NCI-H774 (cell line): ENCODE results near the gene ADGRG3.
"Not testable (repeated sequence)": the region's sequence is repeated elsewhere in the genome, so short reads cannot be mapped to it uniquely, and the experiment has no call there.

ENCODE experiments used
- DNase-seq: peaks from one replicate; lab custom pipeline; 2025; lab: John Stamatoyannopoulos, UW

ADGRG3 gene

GRCh38 chr16:57663917-57664661, 4.0 kb upstream of the ADGRG3 start:
- no peak for DNase-seq

- no peak for DNase-seq
These were observed 3.5 kb upstream of the ADGRG3 start for GRCh38 chr16:57664662-57665025.

DNA sequence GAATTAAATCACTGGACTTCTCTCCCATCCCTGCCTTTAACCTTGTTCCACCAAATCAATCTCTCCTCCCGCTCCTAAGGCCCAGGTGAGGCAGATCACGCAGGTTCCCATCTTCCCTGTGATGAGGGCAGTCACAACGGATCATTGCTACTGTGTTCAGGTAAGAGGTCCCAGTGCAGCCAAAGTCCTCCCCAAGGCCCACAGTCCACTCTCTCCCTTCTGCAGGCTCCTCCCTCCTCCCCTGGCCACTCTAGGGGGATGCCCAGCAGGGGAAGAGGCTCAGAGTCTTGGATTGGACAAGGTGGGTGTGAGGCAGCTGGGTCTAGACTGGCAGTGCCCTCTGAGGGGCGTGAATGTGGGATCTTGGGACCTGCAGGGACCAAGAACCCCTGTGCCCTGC, 2.6 kb upstream of the ADGRG3 start:
- no peak for DNase-seq

GRCh38 chr16:57666353-57667047, 1.6 kb upstream of the ADGRG3 start:
- DNase-seq = no peak

- no peak for DNase-seq
These were observed 1.0 kb upstream of the ADGRG3 start for GRCh38 chr16:57667048-57667525.

DNA sequence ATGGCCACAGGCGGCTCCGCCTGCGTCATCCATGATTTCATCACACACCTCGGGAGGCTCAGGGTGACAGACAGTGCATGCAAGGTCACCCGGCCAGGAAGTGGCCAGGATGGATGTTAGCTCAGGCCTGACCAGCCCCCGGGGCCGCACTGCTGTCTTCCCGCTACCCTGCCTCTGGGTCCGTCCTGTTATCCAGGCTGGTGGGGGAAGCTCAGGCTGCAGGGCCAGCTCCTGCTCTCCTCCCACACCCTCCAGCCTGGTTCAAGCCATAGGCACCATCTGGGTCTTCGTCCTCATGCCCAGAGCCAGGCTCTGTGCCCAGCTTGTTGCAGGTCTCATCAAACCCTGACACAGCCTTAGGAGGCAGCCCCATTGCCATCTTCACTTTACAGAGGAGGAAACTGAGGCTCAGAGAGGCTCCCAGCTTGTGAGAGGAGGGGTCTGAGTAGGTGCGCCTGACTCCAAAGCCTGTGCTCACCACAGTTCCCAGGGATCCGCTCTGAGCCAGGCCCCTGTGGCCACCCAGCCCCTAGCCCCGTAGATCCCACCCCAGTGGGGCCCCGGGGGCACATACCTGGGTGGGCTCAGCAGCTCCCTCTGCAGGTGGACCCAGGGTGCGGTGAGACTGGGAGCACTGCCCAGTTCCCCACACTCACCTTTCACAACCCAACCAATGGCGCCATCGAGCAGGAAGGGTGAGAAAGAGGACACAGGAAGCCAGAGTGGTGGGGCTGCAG, 412 bp upstream of the ADGRG3 start:
- no peak for DNase-seq

- no peak for DNase-seq
These were observed 747 bp downstream of the ADGRG3 start for GRCh38 chr16:57668630-57669475.

GRCh38 chr16:57669476-57670162, 1.5 kb downstream of the ADGRG3 start:
- DNase-seq = no peak

- DNase-seq = no peak
These were observed 2.1 kb downstream of the ADGRG3 start for GRCh38 chr16:57670196-57670595.

- DNase-seq = not testable (repeated sequence)
These were observed 3.3 kb downstream of the ADGRG3 start for GRCh38 chr16:57671451-57671850.

- no peak for DNase-seq
These were observed 4.3 kb downstream of the ADGRG3 start for GRCh38 chr16:57672416-57672815.

DNA sequence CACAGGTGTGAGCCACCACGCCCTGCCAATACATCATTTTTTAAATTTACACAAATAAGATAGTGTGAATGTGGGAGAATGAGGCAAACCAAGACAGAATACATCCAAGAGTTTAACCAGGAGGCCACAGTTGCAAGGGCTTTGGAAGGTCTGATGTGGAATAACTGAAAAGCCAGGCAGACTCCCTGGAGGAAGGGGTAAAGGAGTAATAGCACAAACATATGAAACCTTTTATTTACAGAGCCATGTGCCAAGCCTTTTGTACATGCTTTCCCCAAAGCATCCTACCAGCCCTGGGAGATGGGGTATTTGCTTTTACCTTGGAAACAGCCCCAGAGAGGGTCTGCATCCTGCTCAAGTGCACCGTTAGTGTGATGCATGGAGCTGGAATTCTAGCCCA, 4.7 kb downstream of the ADGRG3 start:
- DNase-seq = no peak

- DNase-seq = no peak
These were observed 7.8 kb downstream of the ADGRG3 start for GRCh38 chr16:57675741-57676551.

DNA sequence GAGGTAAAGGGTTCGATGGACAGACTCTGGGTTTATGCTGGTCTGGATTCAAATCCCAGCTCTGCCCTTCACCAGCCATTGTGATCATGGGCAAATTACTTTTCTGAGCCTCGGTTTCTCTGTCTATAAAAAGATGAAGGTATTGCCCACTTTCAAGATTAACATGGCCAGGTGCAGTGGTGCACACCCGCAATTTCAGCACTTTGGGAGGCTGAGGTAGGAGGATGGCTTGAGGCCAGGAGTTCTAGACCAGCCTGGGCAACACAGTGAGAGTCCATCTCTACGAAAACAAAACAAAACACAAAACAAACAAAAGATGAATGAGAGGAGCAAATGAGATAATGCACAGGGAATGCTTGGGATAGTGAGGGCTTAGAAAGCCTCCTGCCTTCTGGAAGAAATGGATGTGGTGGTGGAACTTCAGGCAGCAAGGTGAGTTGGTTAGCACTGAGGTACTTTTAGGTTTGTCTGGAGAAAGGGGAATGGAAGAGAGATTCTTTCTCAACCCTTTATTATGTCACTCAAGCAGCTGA, 8.5 kb downstream of the ADGRG3 start:
- no peak for DNase-seq

- DNase-seq = no peak
These were observed 9.7 kb downstream of the ADGRG3 start for GRCh38 chr16:57677622-57678369.

GRCh38 chr16:57679016-57679415, 10.9 kb downstream of the ADGRG3 start:
- DNase-seq = no peak

DNA sequence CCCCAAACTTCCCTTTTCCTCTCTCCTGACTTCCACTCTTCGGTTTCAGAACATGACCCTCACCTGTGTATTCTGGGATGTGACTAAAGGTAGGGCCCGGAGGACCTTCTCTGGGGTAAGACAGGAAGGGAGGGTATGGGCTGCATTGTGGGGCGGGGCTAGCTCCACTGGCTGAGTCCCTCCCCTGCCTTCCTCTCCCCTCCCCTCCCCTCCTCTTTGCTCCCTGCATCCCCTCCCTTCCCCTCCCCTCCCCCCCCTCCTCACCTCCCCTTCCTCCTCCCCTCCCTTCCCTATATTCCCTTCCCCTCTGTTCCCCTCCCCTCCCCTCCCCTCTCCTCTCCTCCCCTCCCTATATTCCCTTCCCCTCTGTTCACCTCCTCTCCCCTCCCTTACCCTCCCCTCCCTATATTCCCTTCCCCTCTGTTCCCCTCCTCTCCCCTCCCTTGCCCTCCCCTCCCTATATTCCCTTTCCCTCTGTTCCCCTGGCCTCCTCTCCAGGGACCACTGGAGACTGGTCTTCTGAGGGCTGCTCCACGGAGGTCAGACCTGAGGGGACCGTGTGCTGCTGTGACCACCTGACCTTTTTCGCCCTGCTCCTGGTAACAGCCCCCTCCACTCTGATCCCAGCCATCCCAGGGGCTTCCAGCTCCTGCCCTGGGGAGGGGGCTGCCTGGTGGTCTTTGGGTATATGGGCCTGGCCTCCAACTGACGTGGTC, 11.8 kb downstream of the ADGRG3 start:
- no peak for DNase-seq

- DNase-seq = no peak
These were observed 12.8 kb downstream of the ADGRG3 start for GRCh38 chr16:57680842-57681375.
